WERI-Rb-1 (cell line): Measurements from ENCODE around the gene INKA2.
A peak's percentile ranks its signal among the peaks of the same experiment; 100 is the strongest.

ENCODE experiments used
- DNase-seq: peaks from one replicate; pipeline ENCODE4 v3.0.0-alpha.2; 2020
- H3K27ac ChIP-seq: fragments of 250-450 bp; sonication (Bioruptor Pico); 2 replicates; pipeline ENCODE4 v1.5.1; 2020; ENCODE audit warnings: mild to moderate bottlenecking, moderate library complexity
- H3K27me3 ChIP-seq: fragments of 250-450 bp; sonication (Bioruptor Pico); 2 replicates; pipeline ENCODE4 v1.5.1; 2021; ENCODE audit warnings: mild to moderate bottlenecking, low read depth, moderate library complexity; ENCODE audit not compliant: insufficient read depth, severe bottlenecking
- H3K36me3 ChIP-seq: fragments of 250-450 bp; sonication (Bioruptor Pico); 2 replicates; pipeline ENCODE4 v1.5.1; 2020; ENCODE audit warnings: mild to moderate bottlenecking, moderate library complexity
- H3K4me3 ChIP-seq: 2 replicates; pipeline ENCODE4 v1.5.1; 2011; ENCODE audit warnings: low read depth, mild to moderate bottlenecking, control low read depth, low read length
- H3K9me3 ChIP-seq: fragments of 250-450 bp; sonication (Bioruptor Pico); 2 replicates; pipeline ENCODE4 v1.5.1; 2021; ENCODE audit warnings: mild to moderate bottlenecking, moderate library complexity; ENCODE audit not compliant: severe bottlenecking
- CTCF ChIP-seq: IDR thresholded peaks from 2 replicates; pipeline ENCODE4 v1.5.1; 2011; ENCODE audit warnings: low read depth, mild to moderate bottlenecking, control low read depth, inconsistent platforms, low read length

INKA2 gene

GRCh38 chr1:111737216-111738132 lies 1.7 kb downstream of the INKA2 start:
- Histone ChIP-seq H3K27me3 (no peaks in the 10 kb centered on the region), H3K27ac (0 out of 2 replicates have a peak overlapping the region, but pooled peaks have one; percentile 7), H3K9me3 (no peaks in the 10 kb centered on the region), H3K4me3 (peak overlapping the region; percentile 68; the same call in 1 of the 2 replicates), H3K36me3 (peaks cover 23% of the 10 kb centered on the region)
- no peak for TF ChIP-seq CTCF
- no peak for DNase-seq

DNA sequence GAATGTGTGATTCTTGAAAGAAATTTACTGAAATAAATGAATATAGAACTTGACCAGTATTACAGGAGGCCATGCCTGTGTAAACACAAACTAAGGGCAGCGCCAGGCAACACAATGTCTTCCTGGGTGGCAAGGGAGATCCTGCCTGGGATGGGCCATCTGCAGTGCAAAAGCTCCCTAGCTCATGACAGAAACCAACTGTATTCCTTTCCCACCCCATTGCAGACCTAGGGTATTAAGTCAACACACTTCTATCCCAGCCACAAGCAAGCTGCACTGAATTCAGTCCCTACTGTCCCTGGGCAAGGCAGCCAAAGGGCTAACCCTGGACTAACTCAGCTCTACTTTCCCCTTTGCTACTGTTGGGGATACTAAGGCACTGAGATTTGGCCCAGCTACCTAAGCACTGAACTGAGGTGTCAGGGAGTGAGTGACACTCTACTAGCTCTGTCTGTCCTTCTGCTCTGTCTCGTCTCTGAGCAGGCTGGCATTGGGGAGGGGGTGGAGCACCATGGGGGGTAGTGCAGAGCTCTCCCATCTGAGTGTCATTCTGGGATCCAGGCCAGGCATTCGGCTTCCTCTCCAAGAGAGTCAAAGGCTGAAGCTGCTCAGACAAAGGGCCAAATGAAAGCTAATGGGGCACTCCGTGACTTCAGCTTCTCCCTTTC lies 2.5 kb downstream of the INKA2 start:
- TF ChIP-seq CTCF, result no peak
- Histone ChIP-seq H3K4me3 (no peak overlapping the region), H3K27ac (no peak overlapping the region), H3K9me3 (no peaks in the 10 kb centered on the region), H3K27me3 (no peaks in the 10 kb centered on the region), H3K36me3 (peaks cover 24% of the 10 kb centered on the region)
- no peak for DNase-seq

DNA sequence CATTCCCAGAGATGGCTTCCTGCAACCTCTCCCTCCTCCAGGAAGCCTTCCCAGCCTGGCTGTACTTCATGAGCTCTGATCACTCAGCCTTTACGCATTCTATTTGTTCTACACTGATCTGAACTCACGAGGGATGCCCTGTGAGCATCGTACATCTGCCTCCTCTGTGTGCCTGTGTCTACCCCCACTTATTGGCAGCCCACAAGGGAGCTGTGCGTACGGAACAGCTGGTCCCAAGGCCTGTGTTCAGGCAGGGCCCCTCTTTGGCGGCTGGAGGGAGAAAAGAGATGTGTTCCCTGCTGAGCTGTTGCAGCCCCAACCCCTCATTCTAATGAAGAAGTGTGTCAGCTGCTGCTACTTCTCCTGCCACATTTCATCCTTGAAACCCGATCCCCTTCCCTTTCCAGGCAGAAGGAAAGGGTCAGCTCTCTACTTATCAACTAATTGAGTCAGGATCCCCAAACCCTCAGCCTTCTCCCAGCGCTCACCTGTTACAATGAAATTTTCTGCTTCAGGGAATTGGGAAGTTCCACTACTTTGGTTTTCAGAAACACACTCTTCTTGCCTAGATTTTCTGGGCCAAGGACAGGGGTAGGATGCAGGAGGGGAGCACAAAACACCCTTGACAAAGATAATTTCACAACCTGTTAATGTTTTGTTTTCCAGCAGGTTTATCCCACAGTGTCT lies 3.2 kb downstream of the INKA2 start:
- no peak for TF ChIP-seq CTCF
- DNase-seq, result peak; percentile 28
- peak overlapping the region; percentile 10; the same call in 1 of the 2 replicates for H3K27ac ChIP-seq
- no peak overlapping the region for H3K4me3 ChIP-seq
- H3K9me3 ChIP-seq, result no peaks in the 10 kb centered on the region
- H3K36me3 ChIP-seq, result peaks cover 27% of the 10 kb centered on the region
- H3K27me3 ChIP-seq, result no peaks in the 10 kb centered on the region

- DNase-seq, result no peak
- Histone ChIP-seq H3K27ac (no peak overlapping the region), H3K4me3 (no peak overlapping the region), H3K36me3 (peaks cover 27% of the 10 kb centered on the region), H3K27me3 (no peaks in the 10 kb centered on the region), H3K9me3 (no peaks in the 10 kb centered on the region)
- no peak for TF ChIP-seq CTCF
Observed at GRCh38 chr1:111735321-111735720, 3.9 kb downstream of the INKA2 start.

GRCh38 chr1:111734856-111735255 lies 4.3 kb downstream of the INKA2 start:
- no peak overlapping the region for H3K27ac ChIP-seq
- no peak for TF ChIP-seq CTCF
- no peaks in the 10 kb centered on the region for H3K27me3 ChIP-seq
- no peak overlapping the region for H3K4me3 ChIP-seq
- H3K36me3 ChIP-seq, result peaks cover 27% of the 10 kb centered on the region
- H3K9me3 ChIP-seq, result no peaks in the 10 kb centered on the region
- DNase-seq, result no peak
